Progenitor cell of endocrine pancreas (in vitro differentiated cells): ENCODE measurements around the gene PNPLA5. TPM values are rescaled to one million over a fixed set of nuclear protein-coding genes. Genes with fewer than 3 reads are reported as not detected.

Source experiments
- DNase-seq: peaks from one replicate; pipeline ENCODE4 v3.0.0; 2021; ENCODE audit warnings: low spot score; ENCODE audit not compliant: unreplicated experiment
- H3K27ac Mint-ChIP-seq: 2 replicates; pipeline ENCODE4 v1.8.0; 2021; ENCODE audit warnings: mild to moderate bottlenecking, moderate library complexity, mixed read lengths
- H3K27me3 Mint-ChIP-seq: 2 replicates; pipeline ENCODE4 v1.8.0; 2021; ENCODE audit warnings: mixed read lengths
- H3K36me3 Mint-ChIP-seq: 2 replicates; pipeline ENCODE4 v1.8.0; 2022; ENCODE audit warnings: mixed read lengths; ENCODE audit not compliant: insufficient read depth
- H3K4me1 Mint-ChIP-seq: 2 replicates; pipeline ENCODE4 v1.8.0; 2021; ENCODE audit warnings: low read depth, mixed read lengths
- H3K4me3 Mint-ChIP-seq: 2 replicates; pipeline ENCODE4 v1.8.0; 2021; ENCODE audit warnings: low read depth, mild to moderate bottlenecking, moderate library complexity, mixed read lengths
- H3K9me3 Mint-ChIP-seq: 2 replicates; pipeline ENCODE4 v1.8.0; 2021; ENCODE audit warnings: low read depth, mixed read lengths
- CTCF ChIP-seq: fragments of 200-600 bp; sonication (generic); IDR thresholded peaks from one replicate; pipeline ENCODE4 v1.5.0; 2021; ENCODE audit warnings: antibody characterized with exemption, mild to moderate bottlenecking; ENCODE audit not compliant: unreplicated experiment
- total RNA-seq: library from RNA; stranded (reverse); gene quantifications from 2 replicates; pipeline ENCODE4 v1.2.1, GENCODE V29; 2021

PNPLA5 gene
- total RNA-seq, 1 donor from 2014 or later: not detected

DNA sequence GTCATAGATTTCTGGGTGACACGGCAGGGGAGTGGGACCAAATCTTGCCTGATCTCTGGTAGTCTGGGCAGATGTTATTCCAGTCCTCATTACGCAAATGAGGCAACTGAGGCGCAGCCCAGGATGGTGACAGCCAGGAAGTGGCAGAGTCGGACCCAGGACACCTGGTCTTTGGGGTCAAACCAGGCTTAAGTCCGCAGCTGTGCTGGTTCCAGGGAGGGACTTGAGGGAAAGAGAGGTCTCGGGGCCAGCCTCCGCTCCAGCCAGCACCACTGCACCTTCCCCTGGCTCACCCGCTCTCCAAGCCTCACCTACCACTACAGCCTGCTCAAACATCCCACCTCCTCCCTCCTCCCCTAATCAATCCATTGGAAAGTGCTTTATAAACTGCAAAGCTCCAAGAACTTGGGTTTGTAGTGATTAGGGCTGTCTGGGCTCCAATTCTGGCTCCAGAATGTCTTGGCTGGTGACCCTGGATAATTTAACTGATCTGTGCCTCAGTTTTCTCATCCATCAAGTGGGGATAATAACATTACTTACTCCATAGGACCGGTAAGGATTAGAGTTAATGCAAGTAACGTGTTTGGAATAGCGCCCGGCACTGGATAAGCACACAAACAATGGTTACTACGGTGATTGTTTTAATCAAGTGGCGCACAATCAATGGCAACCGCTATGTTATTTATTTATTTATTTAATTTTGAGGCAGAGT lies 526 bp upstream of the PNPLA5 start:
- DNase-seq: no peak
- no peak for TF ChIP-seq CTCF
- no peak overlapping the region for H3K27ac Mint-ChIP-seq

DNA sequence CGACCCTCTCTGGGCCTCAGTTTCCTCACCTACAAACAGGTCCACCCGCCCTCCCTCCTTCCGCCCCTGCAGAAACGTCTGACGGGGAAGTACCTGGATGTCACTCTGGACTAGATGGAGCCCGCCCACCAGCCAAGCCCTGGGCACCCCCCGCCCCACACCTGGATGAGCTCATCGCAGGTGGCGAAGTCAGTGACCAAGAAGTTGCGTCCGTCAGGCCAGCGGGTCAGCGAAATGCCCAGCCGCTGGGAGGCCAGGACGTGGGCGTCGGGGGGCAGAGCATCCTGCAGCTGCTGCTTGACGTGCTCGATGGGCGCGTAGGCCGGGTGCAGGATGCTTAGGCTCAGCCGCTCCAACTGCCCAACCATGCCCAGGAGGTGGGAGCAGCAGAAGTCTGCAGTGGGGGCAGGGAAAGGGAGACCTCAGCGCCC lies 897 bp downstream of the PNPLA5 start:
- no peak for TF ChIP-seq CTCF
- Mint-ChIP-seq H3K9me3 (no peaks in the 10 kb centered on the region), H3K27me3 (peaks cover 63% of the 10 kb centered on the region), H3K4me1 (peaks cover under 1% of the 10 kb centered on the region), H3K4me3 (no peak overlapping the region), H3K36me3 (no peaks in the 10 kb centered on the region), H3K27ac (no peak overlapping the region)
- DNase-seq: no peak

More for the DNA sequence above, 526 bp upstream of the PNPLA5 start:
- Mint-ChIP-seq H3K36me3 (no peaks in the 10 kb centered on the region), H3K4me1 (peaks cover 1% of the 10 kb centered on the region), H3K27me3 (peaks cover 55% of the 10 kb centered on the region), H3K9me3 (no peaks in the 10 kb centered on the region), H3K4me3 (no peak overlapping the region)

DNA sequence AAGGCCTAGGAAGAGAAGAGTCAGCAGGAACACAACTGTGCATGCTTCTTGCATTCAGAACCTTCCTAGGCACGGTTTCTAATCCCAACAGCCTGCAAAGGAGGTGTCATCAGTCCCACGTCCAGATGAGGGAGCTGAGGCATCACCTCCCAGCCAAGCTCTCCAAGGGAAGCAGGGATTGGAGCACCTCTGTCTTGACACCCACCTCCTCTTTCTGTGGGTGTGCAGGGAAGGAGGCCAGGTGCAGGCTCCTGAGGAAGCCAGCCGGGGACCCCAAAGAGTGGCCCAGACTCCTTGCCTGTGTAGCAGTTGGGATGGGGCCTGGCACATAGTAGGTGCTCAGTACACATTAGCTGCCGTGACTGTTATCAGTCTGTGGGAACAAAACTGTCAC lies 2.0 kb downstream of the PNPLA5 start:
- H3K4me1 Mint-ChIP-seq: no peaks in the 10 kb centered on the region
- peaks cover 62% of the 10 kb centered on the region for H3K27me3 Mint-ChIP-seq
- no peak overlapping the region for H3K27ac Mint-ChIP-seq
- DNase-seq: no peak
- no peak overlapping the region for H3K4me3 Mint-ChIP-seq
- H3K9me3 Mint-ChIP-seq: no peaks in the 10 kb centered on the region
- no peaks in the 10 kb centered on the region for H3K36me3 Mint-ChIP-seq
- no peak for TF ChIP-seq CTCF

- peaks cover 63% of the 10 kb centered on the region for H3K27me3 Mint-ChIP-seq
- TF ChIP-seq CTCF: no peak
- H3K27ac Mint-ChIP-seq: no peak overlapping the region
- H3K36me3 Mint-ChIP-seq: no peaks in the 10 kb centered on the region
- no peak overlapping the region for H3K4me3 Mint-ChIP-seq
- no peaks in the 10 kb centered on the region for H3K4me1 Mint-ChIP-seq
- DNase-seq: no peak
- no peaks in the 10 kb centered on the region for H3K9me3 Mint-ChIP-seq
Measured at GRCh38 chr22:43889201-43889859, 2.5 kb downstream of the PNPLA5 start.

DNA sequence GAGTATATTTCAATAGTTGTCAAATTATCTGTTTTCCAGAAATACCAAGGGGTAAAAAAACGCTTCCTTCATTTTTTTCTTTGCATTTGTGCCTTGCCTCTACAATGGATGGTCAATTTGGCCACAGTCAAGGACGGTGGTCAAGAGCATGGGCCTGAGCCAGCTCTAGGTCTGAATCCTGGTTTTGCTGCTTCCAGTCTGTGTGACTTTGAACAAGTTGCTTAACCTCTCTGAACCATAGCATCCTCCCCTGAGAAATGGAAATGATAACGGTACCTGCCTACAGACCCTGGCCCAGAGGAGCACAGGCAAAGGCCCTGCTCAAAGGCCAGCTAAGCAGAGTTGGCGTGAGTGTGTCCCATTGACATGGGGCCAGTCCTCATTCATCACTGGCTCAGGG lies 3.1 kb downstream of the PNPLA5 start:
- H3K27me3 Mint-ChIP-seq: peaks cover 59% of the 10 kb centered on the region
- H3K4me3 Mint-ChIP-seq: no peak overlapping the region
- H3K9me3 Mint-ChIP-seq: no peaks in the 10 kb centered on the region
- no peaks in the 10 kb centered on the region for H3K4me1 Mint-ChIP-seq
- H3K27ac Mint-ChIP-seq: no peak overlapping the region
- H3K36me3 Mint-ChIP-seq: no peaks in the 10 kb centered on the region
- DNase-seq: no peak
- TF ChIP-seq CTCF: no peak
